HG03354 (cell line): ENCODE data around the gene METTL5.
A peak's percentile ranks its signal among the peaks of the same experiment; 100 is the strongest.
"Not testable (repeated sequence)": the region's sequence is repeated elsewhere in the genome, so short reads cannot be mapped to it uniquely, and the experiment has no call there.

Source experiments
- ATAC-seq: cut with Tn5 transposase; IDR thresholded peaks from one replicate; pipeline ENCODE4 v1.9.1; 2021; ENCODE audit warnings: mild to moderate bottlenecking; ENCODE audit not compliant: unreplicated experiment, poor library complexity, severe bottlenecking

METTL5 gene

DNA sequence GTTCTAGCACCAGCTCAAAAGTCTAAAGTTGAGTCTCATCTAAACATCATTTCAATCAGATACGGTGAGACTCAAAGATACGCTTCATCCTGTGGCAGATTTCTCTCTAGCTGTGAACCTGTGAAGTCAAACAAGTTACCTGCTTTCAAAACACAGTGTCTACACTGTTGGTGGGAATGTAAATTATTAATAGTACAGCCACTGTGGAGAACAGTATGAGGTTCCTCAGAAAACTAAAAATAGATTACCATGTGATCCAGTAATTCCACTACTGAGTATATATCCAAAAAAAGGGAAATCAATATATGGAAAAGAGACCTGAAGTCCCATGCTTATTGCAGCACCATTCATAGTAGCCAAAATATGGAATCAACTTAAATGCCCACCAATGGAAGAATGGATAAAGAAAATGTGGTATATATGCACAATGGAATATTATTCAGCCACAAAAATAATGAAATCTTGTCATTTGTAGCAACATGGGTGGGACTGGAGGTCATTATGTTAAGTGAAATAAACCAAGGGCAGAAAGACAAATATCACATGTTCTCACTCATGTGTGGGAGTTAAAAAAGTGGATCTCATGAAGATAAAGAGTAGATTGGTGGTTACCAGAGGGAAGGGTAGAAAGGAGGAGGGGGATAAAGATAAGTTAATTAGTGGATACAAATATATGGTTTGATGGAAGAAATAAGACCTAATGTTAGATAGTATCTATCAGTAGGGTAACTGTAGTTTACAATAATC lies 14.2 kb upstream of the METTL5 start:
- ATAC-seq: no peak

GRCh38 chr2:169834401-169834800 lies 9.7 kb upstream of the METTL5 start:
- ATAC-seq: no peak

- ATAC-seq: peak; percentile 28
Measured at GRCh38 chr2:169828141-169828811, 3.6 kb upstream of the METTL5 start.

DNA sequence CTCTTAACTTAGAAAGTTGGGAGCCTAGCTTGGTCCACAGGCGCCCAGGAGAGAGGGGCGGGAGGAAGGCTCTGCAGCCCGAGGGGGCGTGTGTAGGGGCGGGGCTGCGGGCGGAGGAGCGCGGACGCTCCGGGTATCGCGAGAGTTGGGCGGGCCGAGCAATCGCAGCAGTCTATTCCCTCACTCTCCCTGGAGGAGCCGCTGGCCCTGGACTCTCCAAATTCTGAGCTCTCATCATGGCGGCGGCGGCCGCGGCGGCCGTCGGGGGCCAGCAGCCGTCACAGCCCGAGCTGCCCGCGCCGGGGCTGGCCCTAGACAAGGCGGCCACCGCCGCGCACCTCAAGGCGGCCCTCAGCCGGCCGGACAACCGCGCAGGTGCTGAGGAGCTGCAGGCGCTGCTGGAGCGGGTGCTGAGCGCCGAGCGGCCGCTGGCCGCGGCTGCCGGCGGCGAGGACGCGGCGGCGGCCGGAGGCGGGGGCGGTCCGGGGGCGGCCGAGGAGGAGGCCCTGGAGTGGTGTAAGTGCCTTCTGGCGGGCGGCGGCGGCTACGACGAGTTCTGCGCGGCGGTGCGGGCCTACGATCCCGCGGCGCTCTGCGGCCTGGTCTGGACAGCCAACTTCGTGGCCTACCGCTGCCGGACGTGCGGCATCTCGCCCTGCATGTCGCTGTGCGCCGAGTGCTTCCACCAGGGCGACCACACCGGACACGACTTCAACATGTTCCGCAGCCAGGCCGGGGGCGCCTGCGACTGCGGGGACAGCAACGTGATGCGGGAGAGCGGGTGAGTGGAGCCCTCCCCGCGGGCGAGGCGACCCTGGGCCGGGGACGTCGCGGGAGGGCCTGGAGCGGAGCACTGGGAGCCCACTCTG lies 2.8 kb upstream of the METTL5 start, which contains the start of gene UBR3:
Gene UBR3, plus strand, starts transcription at position 183 of the 869 bp plus-strand sequence. Its CDS starts 54 bp downstream, at position 237.
- peak; percentile 85 for ATAC-seq

DNA sequence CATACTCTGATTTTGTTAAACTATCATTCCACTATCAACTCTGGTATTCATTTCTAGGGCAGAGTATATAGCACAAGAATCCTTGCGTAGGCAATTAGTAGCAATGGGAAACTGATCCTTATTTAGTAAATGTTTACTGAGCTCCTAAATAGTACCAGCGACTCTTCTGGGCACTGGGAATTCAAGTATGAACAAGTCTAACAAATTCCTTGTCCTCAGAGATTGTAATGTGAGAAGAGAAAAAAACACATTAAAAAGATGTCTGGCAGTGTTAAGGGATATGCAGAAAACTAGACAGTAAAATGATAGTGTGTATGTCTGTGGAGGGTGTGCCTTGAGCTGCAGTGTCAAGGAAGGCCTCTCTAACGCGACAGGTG lies 721 bp downstream of the METTL5 start:
- no peak for ATAC-seq

GRCh38 chr2:169822785-169823392 lies 1.8 kb downstream of the METTL5 start:
- ATAC-seq: no peak

DNA sequence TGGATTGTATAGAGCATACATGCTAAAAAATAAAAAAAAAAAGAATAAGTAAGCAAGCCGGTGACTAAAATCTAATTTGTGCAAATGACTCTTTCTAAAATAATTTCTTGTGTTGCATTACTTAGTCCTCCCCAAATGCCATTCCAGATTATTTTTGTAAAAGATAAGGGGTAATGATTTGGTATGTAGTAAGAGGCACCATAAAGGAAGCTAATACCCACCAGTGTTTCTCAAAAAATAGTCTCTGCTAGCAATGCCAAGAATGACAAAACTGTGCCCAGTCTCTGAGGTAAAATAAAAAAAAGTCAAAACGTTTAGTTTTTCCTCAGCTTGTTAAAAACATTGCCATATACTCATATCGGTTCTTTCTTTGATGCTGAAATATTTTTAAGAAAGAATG lies 2.7 kb downstream of the METTL5 start:
- ATAC-seq: no peak

DNA sequence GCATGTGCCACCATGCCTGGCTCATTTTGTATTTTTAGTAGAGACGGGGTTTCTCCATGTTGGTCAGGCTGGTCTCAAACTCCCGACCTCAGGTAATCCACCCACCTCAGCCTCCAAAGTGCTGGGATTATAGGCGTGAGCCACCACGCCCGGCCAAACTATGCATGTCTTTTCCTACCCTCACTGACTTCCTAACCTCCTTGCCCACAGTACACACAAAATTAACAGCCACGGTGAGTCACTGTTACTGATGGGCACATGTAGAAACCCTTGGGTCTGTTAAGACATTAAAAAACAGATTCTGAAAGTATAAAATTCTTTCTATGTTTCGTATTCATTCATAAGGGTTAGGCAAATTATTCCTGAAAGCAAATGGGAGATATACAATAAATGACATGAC lies 4.6 kb downstream of the METTL5 start:
- not testable (repeated sequence) for ATAC-seq

DNA sequence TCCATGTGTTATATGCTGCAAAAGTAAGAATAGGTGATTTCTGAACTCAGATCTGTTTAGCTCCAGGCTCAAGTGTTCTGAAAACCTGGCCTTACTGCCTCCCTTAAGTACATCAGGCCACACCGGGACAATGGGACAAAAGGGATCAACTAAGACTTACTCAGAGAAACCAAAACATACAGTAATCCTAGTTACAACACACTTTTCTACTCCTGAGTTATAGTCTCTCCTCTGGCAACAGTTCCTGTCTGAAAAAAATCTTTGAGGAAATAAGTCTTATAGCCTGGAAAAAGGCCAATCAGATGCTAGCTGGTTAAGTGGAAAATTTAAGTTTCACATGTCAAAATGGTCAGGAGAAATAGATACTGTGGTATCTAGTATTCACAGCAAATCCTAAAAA lies 5.6 kb downstream of the METTL5 start:
- ATAC-seq: no peak

DNA sequence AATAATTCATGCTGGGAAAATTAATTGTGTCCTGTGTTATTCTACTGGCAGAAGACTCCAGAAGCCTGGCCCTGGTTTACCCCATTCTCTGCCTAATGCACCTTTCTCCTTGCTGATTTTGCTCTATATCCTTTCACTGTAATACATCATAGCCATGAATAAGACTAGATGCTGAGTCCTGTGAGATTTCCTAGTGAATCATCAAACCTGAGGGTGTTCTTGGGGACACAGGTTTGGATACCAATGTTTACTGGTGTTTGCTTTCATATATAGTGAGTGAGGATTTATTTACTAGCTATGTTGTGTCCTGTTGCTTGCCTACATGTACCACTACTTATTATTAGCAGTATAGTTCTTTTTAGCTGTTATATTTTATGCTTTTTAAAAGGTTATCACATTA lies 6.5 kb downstream of the METTL5 start:
- ATAC-seq: no peak

DNA sequence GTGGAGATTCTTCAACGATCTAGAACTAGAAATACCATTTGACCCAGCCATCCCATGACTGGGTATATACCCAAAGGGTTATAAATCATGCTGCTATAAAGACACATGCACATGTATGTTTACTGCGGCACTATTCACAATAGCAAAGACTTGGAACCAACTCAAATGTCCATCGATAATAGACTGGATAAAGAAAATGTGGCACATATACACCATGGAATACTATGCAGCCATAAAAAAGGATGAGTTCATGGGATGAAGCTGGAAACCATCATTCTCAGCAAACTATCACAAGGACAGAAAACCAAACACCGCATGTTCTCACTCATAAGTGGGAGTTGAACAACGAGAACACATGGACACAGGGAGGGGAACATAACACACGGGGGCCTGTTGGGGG lies 7.3 kb downstream of the METTL5 start:
- ATAC-seq: not testable (repeated sequence)

- not testable (repeated sequence) for ATAC-seq
Measured at GRCh38 chr2:169816961-169817360, 7.7 kb downstream of the METTL5 start.

- ATAC-seq: no peak
Measured at GRCh38 chr2:169815849-169816248, 8.9 kb downstream of the METTL5 start.

- ATAC-seq: no peak
Measured at GRCh38 chr2:169808221-169808620, 16.5 kb downstream of the METTL5 start.

DNA sequence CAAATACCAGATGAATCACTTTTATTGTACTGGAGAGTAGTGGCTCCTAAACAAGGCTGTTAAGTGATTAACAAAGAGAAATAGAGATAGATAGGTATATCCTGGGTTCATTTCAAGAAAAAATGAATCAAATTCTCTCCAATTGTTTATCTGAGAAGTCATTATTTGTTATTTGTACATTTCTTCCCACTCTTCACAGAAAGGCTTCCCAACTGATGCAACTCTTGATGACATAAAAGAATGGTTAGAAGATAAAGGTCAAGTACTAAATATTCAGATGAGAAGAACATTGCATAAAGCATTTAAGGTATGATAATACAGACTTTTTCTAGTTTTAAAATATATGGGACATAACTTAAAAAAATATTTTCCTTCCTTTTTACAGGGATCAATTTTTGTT lies 18.1 kb downstream of the METTL5 start:
- ATAC-seq: no peak

DNA sequence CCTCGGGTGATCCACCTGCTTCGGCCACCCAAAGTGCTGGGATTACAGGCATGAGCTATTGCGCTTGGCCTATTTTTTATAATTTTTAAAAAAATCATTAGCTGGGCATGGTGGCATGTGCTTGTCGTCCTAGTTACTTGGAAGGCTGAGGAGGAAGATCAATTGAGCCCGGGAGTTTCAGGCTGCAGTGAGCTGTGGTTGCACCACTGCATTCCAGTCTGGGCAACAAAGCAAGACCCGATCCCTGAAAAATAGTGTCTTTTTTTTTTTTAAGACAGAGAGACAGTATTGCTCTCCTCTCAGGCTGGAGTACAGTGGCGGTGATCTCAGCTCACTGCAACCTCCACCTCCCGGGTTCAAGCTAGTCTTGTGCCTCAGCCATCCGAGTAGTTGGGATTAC lies 21.2 kb downstream of the METTL5 start:
- no peak for ATAC-seq

DNA sequence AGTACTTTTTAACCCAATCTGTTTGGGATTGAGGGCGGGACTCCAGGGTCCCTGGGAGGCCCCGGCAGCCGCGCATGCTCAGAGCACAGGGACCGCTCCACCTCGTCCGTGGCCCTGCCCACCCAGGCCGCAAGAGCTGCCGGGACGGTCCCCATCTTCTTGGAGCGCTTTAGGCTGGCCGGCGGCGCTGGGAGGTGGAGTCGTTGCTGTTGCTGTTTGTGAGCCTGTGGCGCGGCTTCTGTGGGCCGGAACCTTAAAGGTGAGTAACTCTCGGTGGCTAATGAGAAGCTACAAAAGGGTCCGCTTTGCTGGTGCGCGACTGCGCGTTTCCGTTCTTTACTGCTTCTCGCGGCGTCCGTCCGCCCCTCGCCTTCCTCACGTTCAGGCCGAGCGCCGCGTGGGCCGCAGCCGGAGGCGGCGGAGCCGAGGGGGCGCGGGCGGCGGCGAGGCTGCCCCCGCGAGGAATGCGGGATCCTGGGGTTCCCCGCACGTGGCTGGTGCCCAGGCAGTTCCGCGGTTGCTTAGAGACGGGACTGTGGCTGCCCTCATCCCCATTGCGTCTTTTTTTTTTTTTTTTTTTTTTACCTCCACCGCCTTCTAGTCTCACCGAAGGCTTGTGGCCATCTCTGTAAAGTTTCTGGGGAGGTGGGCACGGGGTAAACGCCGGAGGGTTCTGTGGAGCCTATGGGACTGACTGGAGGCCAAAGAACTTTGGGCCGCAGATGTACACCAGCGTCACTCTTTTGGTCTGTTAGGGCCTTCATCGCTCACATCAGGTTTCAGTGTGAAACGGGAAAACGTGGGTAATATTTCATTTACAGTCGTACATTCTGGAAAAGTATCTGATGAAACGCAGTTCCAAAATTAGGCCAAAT lies 25.8 kb downstream of the METTL5 start, which contains the start of gene SSB:
Gene SSB, plus strand, starts transcription at position 154 of the 875 bp plus-strand sequence. CDS start 2,090 bp downstream, outside the sequence.
- peak; percentile 96 for ATAC-seq

DNA sequence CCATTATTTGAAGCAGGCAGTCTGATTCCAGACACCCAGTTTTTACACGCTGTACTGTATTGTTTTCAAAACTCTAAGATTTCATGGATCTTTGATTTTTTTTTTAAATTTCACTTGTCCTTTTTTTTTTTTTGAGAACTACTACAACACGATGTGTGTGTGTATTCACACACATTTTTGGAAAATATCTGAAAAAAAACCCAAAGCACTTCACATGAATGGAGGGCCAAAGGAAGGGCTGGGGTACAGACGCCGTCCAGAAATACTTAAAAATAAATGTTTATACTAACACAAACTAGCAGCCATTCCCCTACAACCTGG lies 26.3 kb downstream of the METTL5 start:
- ATAC-seq: no peak

GRCh38 chr2:169797601-169798000 lies 27.1 kb downstream of the METTL5 start:
- ATAC-seq: no peak
